ENCODE results near the gene GDI1.
"Not testable (repeated sequence)": the region's sequence is repeated elsewhere in the genome, so short reads cannot be mapped to it uniquely, and the experiment has no call there.

The GDI1 gene

DNA sequence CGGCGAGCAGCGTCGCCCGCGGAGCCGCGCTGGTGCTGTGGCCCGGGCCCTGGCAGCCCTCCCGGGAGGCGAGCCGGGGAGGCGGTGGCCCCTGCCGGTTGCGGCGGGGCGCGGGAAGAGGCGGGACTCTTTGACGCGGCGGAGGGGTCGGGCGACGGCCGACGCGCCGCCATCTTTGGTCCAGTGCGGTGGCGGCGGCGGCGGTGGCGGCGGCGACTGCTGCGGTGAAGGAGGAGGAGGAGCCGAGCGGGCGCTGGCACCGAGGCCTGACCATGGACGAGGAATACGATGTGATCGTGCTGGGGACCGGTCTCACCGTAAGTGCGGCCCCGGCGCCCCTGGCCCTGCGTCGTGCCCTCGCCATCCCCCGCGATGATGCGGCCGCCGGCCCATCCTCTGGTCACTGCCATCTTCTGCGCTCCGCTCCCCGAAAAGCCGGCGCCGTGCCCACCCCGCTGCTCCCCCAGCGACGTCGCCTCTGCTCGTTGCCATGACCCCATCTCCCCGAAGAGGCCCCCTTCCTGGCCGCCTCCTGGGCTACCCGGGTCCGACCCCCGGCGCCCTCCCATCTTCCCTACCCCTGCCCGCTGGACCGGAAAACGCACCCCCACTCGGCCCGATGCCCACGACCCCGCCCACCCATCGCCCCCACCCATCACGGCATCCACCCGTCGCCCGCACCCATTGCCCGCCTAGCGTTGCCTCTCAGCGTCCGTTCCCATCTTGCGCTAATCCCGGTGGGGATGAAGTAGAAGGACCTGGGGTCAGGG is at the start of gene GDI1:
Gene GDI1, plus strand, starts transcription at position 172 of the 770 bp plus-strand sequence. Its CDS starts 101 bp downstream, at position 273.
- DNase-seq (ENCODE audit: low read depth in 3 of 3) = peak in 1 of 3 donors; percentile 24

DNA sequence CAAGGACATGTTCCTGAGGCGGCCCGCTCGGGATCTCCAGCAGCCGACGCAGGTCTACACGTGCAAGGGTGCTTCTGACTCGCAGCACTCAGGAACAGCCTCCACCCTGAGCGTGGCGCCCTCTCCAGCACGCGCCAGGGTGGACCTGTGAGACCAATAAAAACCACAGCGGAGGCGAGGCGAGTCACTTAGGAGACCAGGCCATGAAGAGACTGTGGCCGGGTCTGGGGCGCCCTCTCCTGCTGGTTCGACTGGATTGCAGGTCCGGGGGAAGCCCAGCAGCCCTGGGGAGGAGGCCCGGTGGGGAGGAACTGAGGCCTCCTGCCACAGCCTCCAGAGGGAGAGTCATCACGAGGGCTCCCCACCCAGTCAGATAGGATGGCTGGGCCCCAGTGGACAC is 48.9 kb upstream of the GDI1 start:
- DNase-seq (ENCODE audit: low read depth in 3 of 3) = not testable (repeated sequence)

DNA sequence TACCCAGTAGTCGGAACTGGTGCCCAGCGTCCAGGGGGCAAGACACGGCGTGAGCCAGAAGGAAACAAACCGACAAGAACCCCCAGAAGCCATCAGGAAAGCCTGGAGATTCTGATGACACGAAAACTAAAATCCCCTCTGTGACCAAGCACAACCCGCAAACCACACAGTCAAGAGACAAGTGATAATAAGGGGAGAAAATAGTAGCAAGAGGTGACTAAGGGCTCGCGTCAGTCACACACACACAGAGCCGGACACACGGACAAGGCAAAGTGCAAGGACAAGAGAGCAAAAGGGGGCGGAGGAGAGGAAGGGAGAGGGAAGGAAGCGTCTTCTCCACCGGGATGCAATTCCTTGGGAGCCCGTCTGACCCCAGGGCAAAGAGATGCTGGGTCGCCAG is 48.3 kb upstream of the GDI1 start:
- not testable (repeated sequence) for DNase-seq (ENCODE audit: low read depth in 3 of 3)

DNA sequence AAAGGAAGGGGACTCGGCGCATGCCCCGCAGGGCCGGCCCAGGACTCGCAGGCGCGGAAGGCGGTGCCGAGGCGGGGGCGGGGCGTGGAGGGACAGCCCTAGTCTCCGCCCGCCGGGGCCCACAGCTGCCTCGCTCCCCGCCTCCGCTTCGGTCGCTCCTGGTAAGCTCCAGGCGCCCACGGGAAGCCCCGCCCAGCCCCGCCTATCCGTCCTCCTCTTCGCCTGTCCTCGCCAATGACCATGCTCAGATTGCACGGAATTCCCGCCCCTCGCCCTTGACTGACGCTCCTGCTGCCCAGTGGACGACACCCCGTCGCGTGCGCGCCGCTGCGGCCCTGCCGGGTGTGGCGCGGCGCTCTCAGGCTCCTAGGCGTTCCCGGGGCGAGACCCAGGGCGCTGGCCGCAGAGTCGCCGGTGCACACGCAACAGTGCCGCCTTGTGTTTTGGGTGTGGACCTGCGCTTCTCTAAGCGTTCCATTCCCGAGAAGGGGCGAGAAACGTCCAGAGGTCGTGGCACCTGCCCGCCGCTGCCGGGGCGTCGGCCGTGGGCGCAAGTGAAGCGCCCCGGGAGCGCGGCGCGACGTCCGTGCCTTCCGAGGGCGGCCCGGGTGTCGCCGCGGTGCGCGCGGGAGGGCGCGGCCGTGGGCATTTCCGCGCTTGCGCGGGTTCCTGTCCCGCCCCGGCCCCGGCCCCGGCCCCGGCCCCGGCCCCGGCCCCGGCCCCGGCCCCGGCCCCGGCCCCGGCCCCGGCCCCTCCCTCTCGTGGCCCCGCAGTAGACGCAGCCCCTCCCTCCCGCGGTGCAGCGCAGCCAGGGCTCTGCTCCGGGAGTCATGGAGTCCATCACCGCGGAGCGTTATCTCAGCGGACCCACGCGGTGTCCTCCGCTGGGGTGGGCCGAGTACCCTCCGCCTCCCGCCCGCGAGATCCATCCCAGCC is 46.9 kb upstream of the GDI1 start:
- not testable (repeated sequence) for DNase-seq (ENCODE audit: low read depth in 3 of 3)

DNA sequence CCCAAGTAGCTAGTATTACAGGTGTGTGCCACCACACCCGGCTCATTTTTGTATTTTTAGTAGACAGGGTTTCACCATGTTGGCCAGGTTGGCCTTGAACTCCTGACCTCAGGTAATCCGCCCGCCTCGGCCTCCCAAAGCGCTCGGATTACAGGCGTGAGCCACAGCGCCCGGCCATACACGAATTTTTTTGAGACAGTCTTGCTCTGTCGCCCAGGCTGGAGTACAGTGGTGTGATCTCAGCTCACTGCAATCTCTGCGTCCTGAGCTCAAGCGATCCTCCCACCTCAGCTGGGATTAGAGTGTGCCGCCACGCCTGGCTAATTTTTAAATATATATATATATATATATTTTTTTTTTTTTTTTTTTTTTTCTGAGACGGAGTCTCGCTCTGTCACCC is 40.6 kb upstream of the GDI1 start:
- DNase-seq (ENCODE audit: low read depth in 3 of 3) = not testable (repeated sequence)

DNA sequence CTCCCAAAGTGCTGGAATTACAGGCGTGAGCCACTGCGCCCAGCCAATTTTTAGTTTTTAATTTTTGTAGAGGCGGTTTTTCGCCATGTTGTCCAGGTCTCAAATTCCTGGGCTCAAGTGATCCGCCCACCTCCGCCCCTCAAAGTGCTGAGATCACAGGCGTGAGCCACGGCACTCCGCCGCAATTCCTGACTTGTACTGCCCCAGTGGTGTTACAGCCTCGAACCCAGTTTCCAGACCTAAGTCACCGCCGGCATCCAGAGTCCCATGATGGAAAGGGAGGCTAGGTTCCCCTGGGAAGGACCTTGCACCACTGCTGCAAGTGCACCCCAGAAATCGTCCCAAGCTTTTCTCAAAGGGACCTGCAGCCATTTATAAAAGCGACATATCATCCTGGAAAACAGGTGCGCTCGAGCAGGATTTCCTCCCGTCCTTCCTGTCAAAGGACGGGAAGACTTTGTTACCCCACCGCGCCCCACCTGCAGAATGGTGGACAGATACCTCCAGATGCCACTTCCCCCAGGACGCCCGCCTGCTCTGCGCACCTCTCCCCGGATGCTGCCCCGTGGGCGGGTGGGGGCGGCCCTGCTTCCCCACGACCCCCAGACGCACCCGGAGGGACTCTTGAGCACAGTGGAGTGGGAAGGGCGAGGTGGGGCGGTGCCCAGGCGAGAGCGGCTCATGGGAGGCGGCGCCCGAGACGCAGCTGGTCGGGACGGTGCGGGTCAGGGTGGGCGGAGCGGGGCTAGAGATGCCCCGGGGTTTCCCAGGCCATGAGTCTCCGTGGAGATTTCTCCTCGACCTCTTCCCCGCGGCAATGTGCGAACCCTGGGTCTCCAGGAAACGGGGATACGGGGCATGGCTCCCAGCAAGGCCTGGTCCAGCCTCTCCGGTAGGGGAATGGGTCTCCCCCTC is 39.7 kb upstream of the GDI1 start:
- no peak for DNase-seq (ENCODE audit: low read depth in 3 of 3)

DNA sequence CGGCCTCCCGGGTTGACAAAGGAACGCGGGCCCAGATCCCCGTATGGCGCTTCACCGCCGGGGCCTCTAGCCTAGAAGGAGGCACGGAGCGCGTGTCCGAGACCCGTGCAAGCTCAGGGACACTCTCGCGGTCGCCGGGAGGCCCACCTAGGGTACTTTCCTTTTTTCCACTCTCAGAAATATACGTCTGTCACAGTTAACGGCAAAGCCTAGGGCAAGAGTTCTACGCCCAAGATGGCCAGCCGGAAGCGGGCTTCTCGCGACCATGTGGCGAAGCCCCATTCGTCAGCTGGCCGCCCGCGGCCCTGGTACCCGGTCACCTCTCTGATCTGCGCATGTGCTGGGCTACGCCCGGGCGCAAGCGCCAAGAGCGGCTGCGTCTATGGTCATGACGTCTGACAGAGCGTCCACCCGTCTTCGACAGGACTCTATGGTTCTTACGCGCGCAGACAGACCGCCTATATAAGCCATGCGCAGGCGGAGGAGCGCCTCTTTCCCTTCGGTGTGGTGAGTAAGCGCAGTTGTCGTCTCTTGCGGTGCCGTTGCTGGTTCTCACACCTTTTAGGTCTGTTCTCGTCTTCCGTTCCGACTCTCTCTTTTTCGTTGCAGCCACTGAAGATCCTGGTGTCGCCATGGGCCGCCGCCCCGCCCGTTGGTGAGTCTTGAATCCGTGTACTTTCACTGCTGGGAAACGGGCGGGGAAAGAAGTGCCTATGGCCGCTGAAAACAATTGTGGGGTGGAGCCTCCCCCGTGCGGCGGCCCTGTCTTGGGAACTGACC is 38.9 kb upstream of the GDI1 start, which contains the start of gene RPL10:
Gene RPL10, plus strand, starts transcription at position 490 of the 780 bp plus-strand sequence. Its CDS starts 143 bp downstream, at position 633.
- peak; percentile 74 to 89 (median 75) for DNase-seq (ENCODE audit: low read depth in 3 of 3)

DNA sequence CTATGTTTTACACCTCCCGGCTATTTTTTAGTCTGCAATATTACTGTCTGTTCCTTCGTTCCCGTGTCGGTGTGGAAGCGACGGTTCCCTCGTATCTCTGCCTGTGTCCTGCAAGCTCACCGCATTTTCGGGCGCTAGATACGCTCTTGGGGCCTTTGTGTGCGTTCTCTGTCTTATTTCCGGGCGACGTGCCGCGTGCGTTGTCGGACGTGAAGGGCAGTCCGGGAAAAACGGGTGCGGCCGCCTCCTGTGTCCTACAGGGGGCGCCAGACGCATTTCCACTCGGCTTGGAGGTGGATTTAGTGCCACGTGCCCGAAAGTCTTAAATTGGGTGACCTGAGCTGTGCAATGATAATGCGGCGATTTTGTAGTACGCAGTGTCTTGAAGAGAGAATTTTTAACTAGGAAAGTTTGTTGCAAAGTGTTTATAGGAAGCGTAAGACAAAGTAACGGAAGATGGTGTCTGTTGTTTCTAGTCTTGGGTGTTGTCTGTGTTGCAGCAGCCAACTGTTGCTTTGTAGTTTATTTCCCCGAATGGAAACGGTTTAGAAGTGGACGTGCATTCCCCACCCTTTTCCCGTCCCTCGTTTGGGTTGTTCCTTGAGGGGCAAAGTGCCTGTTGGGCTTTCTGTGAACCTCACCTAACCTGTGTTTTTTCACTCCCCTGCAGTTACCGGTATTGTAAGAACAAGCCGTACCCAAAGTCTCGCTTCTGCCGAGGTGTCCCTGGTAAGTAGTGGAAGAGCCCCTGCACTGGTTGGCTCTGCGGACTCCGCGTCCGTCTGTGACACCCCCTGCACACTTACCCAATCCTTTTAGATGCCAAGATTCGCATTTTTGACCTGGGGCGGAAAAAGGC is 38.1 kb upstream of the GDI1 start:
- DNase-seq (ENCODE audit: low read depth in 3 of 3) = peak in 2 of 3 donors; percentile 63 to 68

DNA sequence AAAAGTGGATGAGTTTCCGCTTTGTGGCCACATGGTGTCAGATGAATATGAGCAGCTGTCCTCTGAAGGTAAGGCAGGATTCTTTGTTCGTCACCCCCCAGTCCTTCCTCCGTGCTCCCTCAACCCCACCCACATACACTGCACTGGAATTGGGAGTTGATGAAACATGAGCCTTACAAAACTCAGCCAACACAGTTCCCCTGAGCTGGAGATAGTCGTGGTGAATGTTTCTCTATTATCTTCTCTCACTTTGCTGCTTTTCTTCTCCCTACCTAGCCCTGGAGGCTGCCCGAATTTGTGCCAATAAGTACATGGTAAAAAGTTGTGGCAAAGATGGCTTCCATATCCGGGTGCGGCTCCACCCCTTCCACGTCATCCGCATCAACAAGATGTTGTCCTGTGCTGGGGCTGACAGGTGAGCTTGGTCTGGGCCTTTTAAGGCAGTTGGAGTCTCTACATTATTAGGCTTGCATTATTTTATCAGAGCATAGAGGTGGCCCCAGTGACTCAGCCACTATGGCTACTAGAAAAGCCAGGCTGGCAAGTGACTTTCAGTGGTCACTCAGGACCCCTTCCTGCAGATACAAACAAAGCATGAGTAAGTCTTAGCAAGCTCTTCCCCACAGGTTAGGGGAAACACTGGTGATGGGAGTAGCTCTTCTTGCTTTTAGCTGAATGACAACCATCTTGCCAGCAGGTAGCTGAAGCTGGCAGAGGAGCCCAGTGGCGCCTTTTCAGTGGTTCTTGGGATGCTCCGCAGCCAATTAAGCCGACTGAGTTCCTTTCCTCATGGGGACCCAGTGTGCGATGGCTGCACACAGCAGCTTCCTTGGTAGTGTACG is 37.2 kb upstream of the GDI1 start:
- DNase-seq (ENCODE audit: low read depth in 3 of 3) = no peak

DNA sequence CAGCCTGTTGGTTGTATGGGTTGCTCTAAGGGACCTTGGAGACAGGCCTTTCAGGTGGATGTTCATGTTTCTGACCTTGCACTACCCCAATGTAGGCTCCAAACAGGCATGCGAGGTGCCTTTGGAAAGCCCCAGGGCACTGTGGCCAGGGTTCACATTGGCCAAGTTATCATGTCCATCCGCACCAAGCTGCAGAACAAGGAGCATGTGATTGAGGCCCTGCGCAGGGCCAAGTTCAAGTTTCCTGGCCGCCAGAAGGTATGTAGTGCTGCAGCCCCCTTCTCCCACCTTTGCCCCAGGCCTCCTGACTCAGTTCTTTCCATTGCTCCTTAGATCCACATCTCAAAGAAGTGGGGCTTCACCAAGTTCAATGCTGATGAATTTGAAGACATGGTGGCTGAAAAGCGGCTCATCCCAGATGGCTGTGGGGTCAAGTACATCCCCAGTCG is 36.6 kb upstream of the GDI1 start:
- not testable (repeated sequence) for DNase-seq (ENCODE audit: low read depth in 3 of 3)

DNA sequence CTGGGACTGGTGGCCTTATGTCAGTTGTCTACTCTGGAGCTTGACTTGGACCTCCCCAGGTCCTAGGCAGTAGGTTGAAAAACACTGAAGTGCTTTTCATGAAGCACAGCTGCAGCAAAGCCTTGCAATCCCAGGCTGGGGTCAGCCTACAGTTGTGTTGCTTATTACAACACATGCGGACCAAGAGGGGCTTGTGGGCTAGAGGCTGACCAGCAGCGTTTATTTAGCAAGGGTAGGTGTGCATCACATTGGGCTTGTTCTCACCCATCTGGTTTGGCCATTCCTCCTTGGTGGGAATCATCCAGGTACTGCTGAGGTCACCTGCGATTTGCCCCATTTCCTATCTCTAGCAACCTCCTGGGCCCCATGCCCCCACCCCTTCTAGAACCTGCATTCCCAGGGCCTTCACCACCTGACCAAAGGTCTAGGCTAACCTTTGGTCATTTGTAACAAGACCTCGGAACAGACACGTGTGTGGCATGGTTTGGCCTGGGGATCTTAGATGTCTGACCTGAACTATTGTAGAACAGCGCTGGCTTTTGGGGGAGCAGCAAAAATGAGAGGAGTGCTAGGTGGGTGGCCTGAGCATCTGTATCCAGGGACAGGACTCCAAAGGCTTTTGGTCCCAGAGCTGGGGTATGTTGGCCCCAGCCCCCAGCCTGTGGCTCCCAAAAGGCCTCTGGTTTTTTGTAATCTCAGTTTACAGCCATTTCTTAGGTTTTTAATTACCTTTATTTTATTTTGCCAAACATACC is 35.7 kb upstream of the GDI1 start:
- no peak for DNase-seq (ENCODE audit: low read depth in 3 of 3)

DNA sequence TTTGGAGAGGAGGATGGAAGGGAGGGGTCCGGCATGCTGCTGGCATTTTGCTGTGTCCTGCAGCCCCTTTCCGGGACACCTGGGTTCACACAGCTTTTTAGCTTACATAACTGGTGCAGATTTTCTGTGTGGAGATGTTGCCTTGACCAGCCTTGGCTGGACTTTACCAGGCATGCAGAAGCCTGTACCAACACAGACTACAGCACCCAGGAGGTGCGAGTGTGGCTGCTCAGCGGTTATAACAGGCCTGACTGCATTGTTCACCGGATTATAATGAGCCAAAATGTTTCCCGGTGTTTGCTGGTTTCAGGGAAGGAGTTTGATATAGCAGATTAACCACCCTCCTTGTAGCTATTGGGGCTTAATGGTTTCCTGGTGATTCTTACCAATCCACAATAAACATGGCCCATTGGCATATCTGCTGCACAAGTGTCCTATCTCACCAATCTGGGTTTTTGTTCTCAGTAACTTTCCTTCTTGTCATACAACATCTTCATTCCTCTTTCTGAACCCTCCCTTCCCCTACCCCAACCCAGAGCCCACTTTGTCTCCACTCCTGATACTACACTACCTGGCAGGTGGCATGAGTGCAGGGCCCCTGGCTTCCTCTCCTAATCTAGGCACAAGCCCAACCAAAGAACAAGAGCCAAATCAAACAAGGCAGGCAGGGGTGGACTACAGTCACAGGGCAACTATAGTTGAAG is 34.9 kb upstream of the GDI1 start:
- DNase-seq (ENCODE audit: low read depth in 3 of 3) = no peak

DNA sequence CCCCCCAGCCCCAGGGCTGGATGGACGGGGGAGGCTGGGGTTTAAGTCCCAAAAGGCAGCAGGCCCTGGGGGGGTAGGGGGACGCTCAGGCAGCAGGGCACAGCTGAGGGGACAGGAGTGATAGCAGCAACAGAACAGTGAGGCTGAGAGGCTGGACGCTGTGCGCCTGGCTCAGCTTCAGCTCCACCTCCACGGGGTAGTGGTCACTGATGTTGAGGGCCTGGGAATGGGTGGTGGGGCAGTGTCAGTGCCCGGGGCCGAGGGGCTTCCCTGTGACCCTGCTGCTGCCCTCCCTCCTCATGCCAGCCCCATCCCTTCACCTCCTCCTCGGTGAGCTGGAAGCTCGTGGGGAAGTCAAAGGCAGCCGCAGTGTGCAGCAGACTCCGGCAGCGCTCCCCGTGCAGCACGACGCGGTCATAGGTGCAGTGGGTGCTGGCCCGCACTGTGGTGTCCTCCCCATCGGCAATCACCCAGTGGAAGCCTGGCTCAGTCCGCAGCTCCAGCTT is 34.3 kb upstream of the GDI1 start:
- DNase-seq (ENCODE audit: low read depth in 3 of 3) = no peak

DNA sequence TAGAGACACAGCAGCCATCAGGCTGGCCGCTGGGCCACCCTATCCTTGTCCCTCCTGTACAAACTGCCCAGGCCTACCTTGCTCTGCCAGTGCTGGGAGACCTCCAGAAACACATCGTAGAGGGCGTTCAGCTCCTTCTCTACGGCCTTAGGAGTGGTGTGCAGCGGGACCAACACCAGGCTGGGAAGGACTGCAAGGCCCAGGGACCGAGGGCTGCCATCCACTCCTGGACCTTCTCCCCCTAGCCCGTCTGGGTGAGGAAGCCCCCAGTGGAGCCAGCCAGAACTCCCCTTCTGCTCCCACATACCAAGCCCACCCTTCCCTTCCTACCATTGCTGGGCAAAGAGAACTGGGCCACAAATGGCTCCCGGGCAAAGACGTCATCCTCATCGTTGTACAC is 33.8 kb upstream of the GDI1 start:
- no peak for DNase-seq (ENCODE audit: low read depth in 3 of 3)

DNA sequence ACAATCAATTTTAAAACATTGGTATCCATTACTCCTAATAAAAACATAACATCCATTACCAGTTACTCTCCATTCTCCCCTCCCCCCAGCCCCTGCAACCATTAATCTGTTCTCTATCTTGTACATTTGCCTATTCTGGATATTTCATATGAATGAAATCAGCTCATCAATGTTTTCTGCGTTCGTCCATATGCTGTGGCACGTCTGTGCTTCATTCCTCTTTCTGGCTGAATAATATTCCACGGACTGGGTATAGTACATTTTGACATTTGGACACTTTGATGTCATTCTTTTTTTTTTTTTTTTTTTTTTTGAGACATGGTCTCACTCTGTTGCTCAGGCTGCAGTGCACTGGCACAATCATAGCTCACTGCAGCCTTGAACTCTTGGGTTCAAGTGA is 33.1 kb upstream of the GDI1 start:
- DNase-seq (ENCODE audit: low read depth in 3 of 3) = no peak

DNA sequence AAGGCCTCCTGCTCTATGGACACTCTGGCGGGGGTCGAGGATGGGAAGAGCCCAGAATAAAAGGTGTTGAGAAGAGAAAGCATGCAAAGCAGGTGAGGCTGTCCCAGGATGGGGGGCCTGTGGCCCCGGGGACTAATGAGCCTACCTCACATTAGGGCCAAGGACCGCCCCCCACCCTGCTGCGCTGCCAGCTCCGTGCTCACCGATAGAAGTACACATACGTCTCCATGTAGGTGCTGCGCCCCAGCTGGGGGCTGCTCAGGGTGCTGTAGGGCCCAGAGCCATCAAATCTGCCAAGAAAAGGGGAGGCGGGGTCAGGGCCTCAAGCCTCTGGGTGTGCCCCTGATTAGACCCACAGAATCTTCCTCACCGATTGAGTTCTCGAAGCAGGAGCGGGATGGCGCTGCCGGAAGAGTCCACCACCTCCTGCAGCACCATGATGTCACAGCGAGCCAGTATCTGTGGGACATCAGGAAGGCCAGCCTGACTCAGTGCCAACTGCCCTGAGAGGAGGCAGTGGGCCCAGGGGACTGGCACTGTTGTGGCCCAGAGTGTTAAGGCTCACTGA is 32.2 kb upstream of the GDI1 start:
- no peak for DNase-seq (ENCODE audit: low read depth in 3 of 3)

All from stimulated activated CD4-positive, alpha-beta T cell treated with anti-CD3 and anti-CD28 coated beads, TNF-alpha, amount 100 ng/mL, for 48 hours (primary cell).